Measurements from ENCODE around the gene AUNIP. TPM values are rescaled to one million over a fixed set of nuclear protein-coding genes. Genes with fewer than 3 reads are reported as not detected.
A peak's percentile ranks its signal among the peaks of the same experiment; 100 is the strongest.

The AUNIP gene
- total RNA-seq, 5 donors from 2014 or later (not counting 1 experiment from before 2014, with no cell fraction given) = 0.20 to 0.35 TPM; not detected in 3

DNA sequence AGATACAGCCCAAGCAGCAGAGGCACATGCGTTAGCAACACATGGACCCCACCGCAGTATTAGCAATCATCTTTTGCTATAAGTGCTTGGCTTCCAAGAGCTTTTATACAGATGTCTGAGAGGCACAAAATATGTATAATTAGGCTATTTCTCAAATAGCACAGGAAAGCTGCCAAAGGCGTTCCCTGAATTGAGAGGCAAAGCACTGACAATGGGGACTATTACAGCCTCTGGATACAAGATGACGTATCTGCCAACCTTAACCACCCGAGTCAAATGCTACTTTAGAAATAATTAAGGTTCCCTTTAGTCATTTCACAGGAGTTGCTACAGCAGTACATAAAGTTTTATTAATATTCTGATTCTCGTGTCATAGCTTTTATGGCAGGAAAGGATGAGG, 40.5 kb upstream of the AUNIP start:
- CTCF ChIA-PET = interaction anchor here (0.6 to 15.3 kb wide), 2 partner anchors 89 to 99 kb away, joined by 4 to 311 read pairs; partner anchors contain the start of gene PAFAH2 (in 1 of the 2)
- H3K27me3 ChIP-seq (replicated peaks in 1 of 2; ENCODE audit: control insufficient read depth in 2 of 2, extremely low read depth in 1 of 2, insufficient read depth in 2 of 2, low read length in 1 of 2) = no peaks in the 10 kb centered on the region
- Mint-ChIP-seq H3K27ac (no peak overlapping the region), H3K4me3 (no peak overlapping the region), H3K4me1 (peaks cover 21 to 23% (median 22%) of the 10 kb centered on the region in 3 donors), H3K9me3 (no peaks in the 10 kb centered on the region), H3K36me3 (peaks cover 21% of the 10 kb centered on the region), H3K27me3 (no peaks in the 10 kb centered on the region)
- DNase-seq (no peak), ATAC-seq (replicated peaks in 1 of 4) (no peak)
- peaks cover 21 to 28% of the 10 kb centered on the region in 2 donors for H3K36me3 ChIP-seq (ENCODE audit: control insufficient read depth in 2 of 2, extremely low read depth in 1 of 2, insufficient read depth in 1 of 2, low read length in 1 of 2)
- H3K9me3 ChIP-seq = no peaks in the 10 kb centered on the region
- peaks cover 13 to 14% of the 10 kb centered on the region in 2 experiments for H3K4me1 ChIP-seq (ENCODE audit: control insufficient read depth in 1 of 2, extremely low read depth in 1 of 2, insufficient read depth in 2 of 2, low read length in 2 of 2)
- no peak overlapping the region for H3K4me3 ChIP-seq (ENCODE audit: control insufficient read depth in 1 of 2, extremely low read depth in 1 of 2, low read length in 1 of 2)
- WGBS (ENCODE audit: insufficient coverage) = 100% methylated on average over 1 of the region's 6 CpGs
- POLR2A ChIA-PET = no interaction called here
- no peak overlapping the region for H3K27ac ChIP-seq (ENCODE audit: low read length)

DNA sequence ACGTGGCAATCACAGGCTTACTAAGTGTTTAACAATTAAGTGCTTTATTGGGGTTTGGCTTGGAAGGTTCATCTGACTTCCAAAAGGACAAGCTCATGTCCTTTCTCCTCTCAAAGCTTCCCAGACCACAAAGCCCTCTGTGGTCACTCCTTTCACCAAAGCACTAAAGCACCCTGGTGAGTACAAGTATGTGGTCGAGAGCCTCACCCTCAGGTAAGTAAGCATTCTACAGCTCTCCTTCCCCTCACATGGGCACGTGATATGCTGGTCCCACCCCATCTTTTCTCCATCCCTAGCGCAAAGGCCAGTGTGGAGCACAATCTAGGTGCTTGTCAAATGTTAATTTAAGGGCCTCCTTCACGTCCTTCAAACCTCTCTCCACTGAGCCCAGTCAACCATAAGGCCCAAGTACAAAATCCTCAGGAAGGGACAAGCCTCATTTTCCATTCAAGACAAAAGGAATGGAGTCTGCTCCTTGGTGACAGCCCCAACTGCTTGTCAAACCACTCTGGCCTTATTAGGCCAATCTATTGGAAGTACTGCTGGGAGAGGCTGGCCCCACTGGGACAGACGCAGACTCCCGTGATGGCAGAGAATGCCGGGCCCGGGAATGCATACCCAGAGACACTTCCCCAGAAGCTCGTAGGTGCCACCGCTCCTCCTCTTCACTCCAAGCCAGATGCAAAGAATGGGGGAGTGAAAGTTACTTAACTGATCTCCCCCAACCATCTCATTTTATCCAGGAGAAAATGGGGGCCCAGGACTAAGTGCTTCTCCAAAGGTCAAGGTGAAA, 39.2 kb upstream of the AUNIP start:
- Mint-ChIP-seq H3K9me3 (no peaks in the 10 kb centered on the region), H3K27ac (no peak overlapping the region), H3K36me3 (peaks cover 21% of the 10 kb centered on the region), H3K4me3 (no peak overlapping the region), H3K27me3 (no peaks in the 10 kb centered on the region), H3K4me1 (peaks cover 10 to 13% (median 10%) of the 10 kb centered on the region in 3 donors)
- peaks cover 21 to 28% of the 10 kb centered on the region in 2 donors for H3K36me3 ChIP-seq (ENCODE audit: control insufficient read depth in 2 of 2, extremely low read depth in 1 of 2, insufficient read depth in 1 of 2, low read length in 1 of 2)
- H3K27ac ChIP-seq (ENCODE audit: low read length) = no peak overlapping the region
- ChIA-PET CTCF (interaction anchor here (0.6 to 15.3 kb wide), 4 partner anchors 7 to 1566 kb away, joined by 3 to 311 read pairs (median 30); partner anchors contain the start of genes PAFAH2 (in 1 of the 2) and STMN1 (in 1 of the 2)), POLR2A (no interaction called here)
- 93% methylated on average over 4 of the region's 11 CpGs for WGBS (ENCODE audit: insufficient coverage)
- H3K4me1 ChIP-seq (ENCODE audit: control insufficient read depth in 1 of 2, extremely low read depth in 1 of 2, insufficient read depth in 2 of 2, low read length in 2 of 2) = peaks cover 3 to 9% of the 10 kb centered on the region in 2 experiments
- no peak overlapping the region for H3K4me3 ChIP-seq (ENCODE audit: control insufficient read depth in 1 of 2, extremely low read depth in 1 of 2, low read length in 1 of 2)
- DNase-seq = no peak
- H3K9me3 ChIP-seq = no peaks in the 10 kb centered on the region
- no peaks in the 10 kb centered on the region for H3K27me3 ChIP-seq (replicated peaks in 1 of 2; ENCODE audit: control insufficient read depth in 2 of 2, extremely low read depth in 1 of 2, insufficient read depth in 2 of 2, low read length in 1 of 2)
- no peak for ATAC-seq (replicated peaks in 1 of 4)

DNA sequence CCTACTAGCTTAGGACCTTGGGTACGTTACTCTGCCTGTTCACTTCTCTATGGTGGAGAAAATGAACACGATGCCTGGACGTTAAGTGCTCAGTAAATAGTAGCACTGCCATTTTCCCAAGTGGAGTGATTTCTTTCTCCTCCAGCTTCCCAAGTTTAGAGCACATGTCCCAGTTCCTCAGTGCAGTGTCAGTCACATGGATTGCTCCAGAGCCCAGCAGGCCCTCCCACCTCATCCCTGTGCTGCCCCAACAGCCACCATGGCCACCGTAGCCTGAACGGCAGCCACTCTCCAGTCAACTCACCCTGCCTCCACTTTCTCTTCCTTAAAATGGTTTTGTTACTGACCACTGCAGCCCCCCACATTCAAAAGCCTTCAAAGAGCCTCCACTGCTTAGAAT, 38.5 kb upstream of the AUNIP start:
- H3K27me3 Mint-ChIP-seq = no peaks in the 10 kb centered on the region
- no peak overlapping the region for H3K27ac ChIP-seq (ENCODE audit: low read length)
- no peak for ATAC-seq (replicated peaks in 1 of 4)
- H3K36me3 ChIP-seq (ENCODE audit: control insufficient read depth in 2 of 2, extremely low read depth in 1 of 2, insufficient read depth in 1 of 2, low read length in 1 of 2) = peaks cover 17 to 28% of the 10 kb centered on the region in 2 donors
- no peaks in the 10 kb centered on the region for H3K27me3 ChIP-seq (replicated peaks in 1 of 2; ENCODE audit: control insufficient read depth in 2 of 2, extremely low read depth in 1 of 2, insufficient read depth in 2 of 2, low read length in 1 of 2)
- H3K4me3 ChIP-seq (ENCODE audit: control insufficient read depth in 1 of 2, extremely low read depth in 1 of 2, low read length in 1 of 2) = no peak overlapping the region
- POLR2A ChIA-PET = interaction anchor here in 1 of 2 donors (1.0 kb wide), 1 partner anchor 100 kb away, joined by 7 read pairs; the partner anchor contains the start of gene PAFAH2
- no peak overlapping the region for H3K27ac Mint-ChIP-seq
- CTCF ChIA-PET = interaction anchor here (0.6 to 15.3 kb wide), 3 partner anchors 8 to 117 kb away, joined by 5 to 311 read pairs (median 54); partner anchors contain the start of genes PAFAH2 (in 1 of the 2) and STMN1 (in 1 of the 2)
- no peaks in the 10 kb centered on the region for H3K9me3 Mint-ChIP-seq
- DNase-seq = no peak
- H3K4me3 Mint-ChIP-seq = no peak overlapping the region
- peaks cover 0 to 9% of the 10 kb centered on the region in 2 experiments for H3K4me1 ChIP-seq (ENCODE audit: control insufficient read depth in 1 of 2, extremely low read depth in 1 of 2, insufficient read depth in 2 of 2, low read length in 2 of 2)
- H3K36me3 Mint-ChIP-seq = peaks cover 21% of the 10 kb centered on the region
- H3K9me3 ChIP-seq = no peaks in the 10 kb centered on the region
- 97% methylated on average over 3 of the region's 5 CpGs for WGBS (ENCODE audit: insufficient coverage)
- peaks cover 10% of the 10 kb centered on the region in 3 donors for H3K4me1 Mint-ChIP-seq

GRCh38 chr1:25896266-25896665, 37.0 kb upstream of the AUNIP start:
- ATAC-seq (replicated peaks in 1 of 4) (no peak), DNase-seq (no peak)
- H3K27me3 ChIP-seq (replicated peaks in 1 of 2; ENCODE audit: control insufficient read depth in 2 of 2, extremely low read depth in 1 of 2, insufficient read depth in 2 of 2, low read length in 1 of 2) = no peaks in the 10 kb centered on the region
- H3K27ac ChIP-seq (ENCODE audit: low read length) = no peak overlapping the region
- no peaks in the 10 kb centered on the region for H3K9me3 Mint-ChIP-seq
- peaks cover 0 to 9% of the 10 kb centered on the region in 2 experiments for H3K4me1 ChIP-seq (ENCODE audit: control insufficient read depth in 1 of 2, extremely low read depth in 1 of 2, insufficient read depth in 2 of 2, low read length in 2 of 2)
- no peaks in the 10 kb centered on the region for H3K27me3 Mint-ChIP-seq
- H3K27ac Mint-ChIP-seq = peak overlapping the region in 1 of 2 donors; percentile 6
- no peak overlapping the region for H3K4me3 Mint-ChIP-seq
- WGBS (ENCODE audit: insufficient coverage) = 100% methylated on average over 1 of the region's 1 CpG
- no peak overlapping the region for H3K4me3 ChIP-seq (ENCODE audit: control insufficient read depth in 1 of 2, extremely low read depth in 1 of 2, low read length in 1 of 2)
- peaks cover 12 to 20% of the 10 kb centered on the region in 2 donors for H3K36me3 ChIP-seq (ENCODE audit: control insufficient read depth in 2 of 2, extremely low read depth in 1 of 2, insufficient read depth in 1 of 2, low read length in 1 of 2)
- CTCF ChIA-PET = interaction anchor here (0.5 to 15.3 kb wide), 16 partner anchors 8 to 376 kb away, joined by 3 to 311 read pairs (median 4); partner anchors contain the start of genes PAFAH2 (in 2 of the 2), PAQR7 (in 1 of the 2) and STMN1 (in 1 of the 2)
- no peaks in the 10 kb centered on the region for H3K9me3 ChIP-seq
- POLR2A ChIA-PET = interaction anchor here (1.5 to 1.6 kb wide), 2 partner anchors 9 to 101 kb away, joined by 3 to 7 read pairs; partner anchors contain the start of gene PAFAH2 (in 1 of the 2)
- H3K36me3 Mint-ChIP-seq = peaks cover 17% of the 10 kb centered on the region
- peaks cover 8 to 10% (median 9%) of the 10 kb centered on the region in 3 donors for H3K4me1 Mint-ChIP-seq

- H3K27ac Mint-ChIP-seq = peak overlapping the region; percentile 55 to 57
- H3K27me3 ChIP-seq (replicated peaks in 1 of 2; ENCODE audit: control insufficient read depth in 2 of 2, extremely low read depth in 1 of 2, insufficient read depth in 2 of 2, low read length in 1 of 2) = no peaks in the 10 kb centered on the region
- H3K4me3 Mint-ChIP-seq = no peak overlapping the region
- H3K27ac ChIP-seq (ENCODE audit: low read length) = no peak overlapping the region
- CTCF ChIA-PET = interaction anchor here (0.6 to 15.3 kb wide), 25 partner anchors 9 to 542 kb away, joined by 3 to 311 read pairs (median 4); partner anchors contain the start of genes PAFAH2 (in 2 of the 2), PAQR7 (in 1 of the 2) and STMN1 (in 1 of the 2)
- H3K9me3 ChIP-seq = no peaks in the 10 kb centered on the region
- H3K36me3 ChIP-seq (ENCODE audit: control insufficient read depth in 2 of 2, extremely low read depth in 1 of 2, insufficient read depth in 1 of 2, low read length in 1 of 2) = peaks cover 8 to 18% of the 10 kb centered on the region in 2 donors
- peaks cover 8 to 10% (median 9%) of the 10 kb centered on the region in 3 donors for H3K4me1 Mint-ChIP-seq
- H3K4me3 ChIP-seq (ENCODE audit: control insufficient read depth in 1 of 2, extremely low read depth in 1 of 2, low read length in 1 of 2) = no peak overlapping the region
- H3K4me1 ChIP-seq (ENCODE audit: control insufficient read depth in 1 of 2, extremely low read depth in 1 of 2, insufficient read depth in 2 of 2, low read length in 2 of 2) = peaks cover 0 to 9% of the 10 kb centered on the region in 2 experiments
- ATAC-seq (replicated peaks in 1 of 4) (peak; percentile 99 to 100 (median 100)), DNase-seq (peak; percentile 80 to 96 (median 89))
- WGBS (ENCODE audit: insufficient coverage) = 28% methylated on average over 9 of the region's 12 CpGs
- POLR2A ChIA-PET = interaction anchor here (0.6 to 1.6 kb wide), 6 partner anchors 10 to 114 kb away, joined by 3 to 13 read pairs (median 5); partner anchors contain the start of gene PAFAH2 (in 2 of the 2)
- H3K36me3 Mint-ChIP-seq = peaks cover 9% of the 10 kb centered on the region
- H3K27me3 Mint-ChIP-seq = no peaks in the 10 kb centered on the region
- no peaks in the 10 kb centered on the region for H3K9me3 Mint-ChIP-seq
These were observed 36.2 kb upstream of the AUNIP start for GRCh38 chr1:25895365-25895990.

GRCh38 chr1:25893116-25893515, 33.9 kb upstream of the AUNIP start:
- Mint-ChIP-seq H3K4me1 (peaks cover 8 to 10% (median 9%) of the 10 kb centered on the region in 3 donors), H3K36me3 (no peaks in the 10 kb centered on the region), H3K27ac (no peak overlapping the region), H3K27me3 (no peaks in the 10 kb centered on the region), H3K4me3 (no peak overlapping the region), H3K9me3 (no peaks in the 10 kb centered on the region)
- ChIA-PET CTCF (interaction anchor here in 1 of 2 donors (0.6 to 0.8 kb wide), 2 partner anchors 11 to 108 kb away, joined by 3 read pairs; no protein-coding TSS in a partner anchor), POLR2A (no interaction called here)
- no peak for ATAC-seq (replicated peaks in 1 of 4)
- no peaks in the 10 kb centered on the region for H3K27me3 ChIP-seq (replicated peaks in 1 of 2; ENCODE audit: control insufficient read depth in 2 of 2, extremely low read depth in 1 of 2, insufficient read depth in 2 of 2, low read length in 1 of 2)
- no peak overlapping the region for H3K4me3 ChIP-seq (ENCODE audit: control insufficient read depth in 1 of 2, extremely low read depth in 1 of 2, low read length in 1 of 2)
- WGBS (ENCODE audit: insufficient coverage) = 100% methylated on average over 2 of the region's 4 CpGs
- no peak for DNase-seq
- peaks cover 0 to 6% of the 10 kb centered on the region in 2 donors for H3K36me3 ChIP-seq (ENCODE audit: control insufficient read depth in 2 of 2, extremely low read depth in 1 of 2, insufficient read depth in 1 of 2, low read length in 1 of 2)
- H3K4me1 ChIP-seq (ENCODE audit: control insufficient read depth in 1 of 2, extremely low read depth in 1 of 2, insufficient read depth in 2 of 2, low read length in 2 of 2) = peaks cover 0 to 9% of the 10 kb centered on the region in 2 experiments
- no peak overlapping the region for H3K27ac ChIP-seq (ENCODE audit: low read length)
- H3K9me3 ChIP-seq = no peaks in the 10 kb centered on the region
